NOMO-1 treated with DMSO at 0.1 percent for 48 hours (cell line): ENCODE results near the gene PNKP.

Experiments
- DNase-seq: peaks from one replicate; lab custom pipeline; 2025; ENCODE audit not compliant: unreplicated experiment; lab: John Stamatoyannopoulos, UW

Gene PNKP

DNA sequence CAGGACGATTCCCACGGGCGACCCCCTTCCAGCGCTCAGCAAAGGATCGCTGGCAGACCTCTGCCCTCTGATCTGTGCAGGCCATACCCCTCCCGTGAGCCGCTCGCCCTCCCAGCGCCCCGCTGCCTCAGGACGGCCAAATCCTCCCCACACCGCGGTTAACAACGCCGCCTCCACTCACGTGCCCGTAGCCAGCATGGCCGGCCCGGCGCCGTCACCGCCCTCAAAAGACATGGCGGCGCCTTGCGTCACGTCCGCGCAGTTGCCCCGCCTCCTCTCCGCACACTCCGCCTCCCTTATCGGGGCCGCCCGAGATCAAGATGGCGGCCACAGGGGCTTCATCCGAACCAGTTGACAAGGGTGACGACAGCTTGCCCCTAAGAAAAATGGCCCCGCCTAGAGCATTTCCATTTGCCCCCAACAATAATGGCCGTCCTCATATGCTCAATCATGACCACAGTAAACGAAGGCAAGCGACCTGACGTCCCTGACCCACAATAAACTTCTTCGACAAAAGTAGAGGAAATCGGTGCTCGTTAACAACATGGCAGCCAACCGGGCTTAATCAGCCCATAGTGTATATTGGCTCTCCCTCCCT, 9.1 kb upstream of the PNKP start:
- peak; percentile 98 for DNase-seq

- DNase-seq = no peak
Observed at GRCh38 chr19:49875857-49876421, 8.6 kb upstream of the PNKP start.

DNA sequence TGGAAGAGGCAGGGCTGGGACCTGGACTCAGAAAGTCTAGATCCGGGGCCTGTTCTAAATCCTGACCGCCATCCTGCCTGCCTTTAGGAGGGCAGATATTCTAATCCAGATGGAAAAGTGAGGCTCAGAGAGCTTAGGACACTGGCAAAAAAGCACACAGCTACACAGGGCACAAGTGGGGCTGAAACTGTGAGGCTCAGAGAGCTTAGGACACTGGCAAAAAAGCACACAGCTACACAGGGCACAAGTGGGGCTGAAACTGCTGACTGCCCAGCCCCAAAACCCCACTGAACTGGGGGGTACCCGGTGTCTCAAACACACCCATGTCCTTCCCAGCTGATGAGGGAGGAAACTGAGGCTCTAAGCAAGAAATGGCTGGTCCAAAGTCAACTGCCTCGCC, 7.8 kb upstream of the PNKP start:
- DNase-seq = no peak

- DNase-seq = no peak
Observed at GRCh38 chr19:49874503-49875157, 7.3 kb upstream of the PNKP start.

GRCh38 chr19:49873834-49874233, 6.5 kb upstream of the PNKP start:
- DNase-seq = no peak

DNA sequence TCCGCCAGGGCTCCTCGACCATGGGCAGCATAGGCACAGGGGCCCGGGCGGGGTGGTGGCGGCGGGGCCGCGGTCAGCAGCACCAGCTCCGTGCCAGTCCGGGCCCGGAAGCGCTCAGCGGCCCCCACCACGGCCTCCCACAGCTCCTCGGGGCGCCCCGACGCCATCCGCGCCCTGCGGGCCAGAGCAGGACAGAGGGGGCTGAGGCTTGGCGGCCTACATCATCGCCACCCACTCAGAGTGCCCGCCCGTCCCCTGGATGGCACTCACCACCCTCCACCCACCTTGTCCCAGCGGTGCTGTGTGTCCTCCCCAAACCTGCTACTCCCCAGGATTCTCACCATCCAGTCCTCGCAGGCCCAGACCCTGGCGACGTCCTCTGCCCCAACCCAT, 5.7 kb upstream of the PNKP start:
- no peak for DNase-seq

- no peak for DNase-seq
Observed at GRCh38 chr19:49872245-49873128, 5.1 kb upstream of the PNKP start.

GRCh38 chr19:49871349-49871985, 4.1 kb upstream of the PNKP start:
- DNase-seq = no peak

DNA sequence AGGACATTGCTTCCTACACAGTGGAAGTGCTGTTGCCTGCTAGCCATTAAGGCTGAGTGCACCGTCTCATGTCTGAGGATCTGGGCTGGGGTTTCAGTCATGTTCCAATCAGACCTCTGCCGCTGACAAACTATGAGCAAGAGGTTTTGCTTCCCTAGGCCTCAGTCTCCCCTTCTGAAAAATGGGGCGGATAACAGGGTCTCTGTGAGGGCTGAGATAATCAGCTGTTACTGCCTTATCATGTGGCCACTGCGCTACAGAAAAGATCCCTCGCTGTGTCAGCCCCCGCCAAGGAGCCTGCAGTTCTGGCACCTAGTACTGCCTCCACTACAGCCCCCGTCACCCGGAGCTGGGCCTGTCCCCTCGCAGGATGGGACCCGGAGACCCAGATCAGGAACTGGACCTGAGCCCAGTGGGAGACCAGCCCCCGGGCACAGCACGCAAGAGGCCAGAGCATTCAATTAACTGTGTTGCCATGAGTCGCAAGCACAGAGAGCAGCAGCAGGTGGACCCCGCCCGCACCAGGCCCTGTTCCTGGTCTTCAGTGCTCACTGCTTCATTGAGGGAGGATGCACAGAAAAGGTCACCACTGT, 3.0 kb upstream of the PNKP start:
- DNase-seq = no peak

DNA sequence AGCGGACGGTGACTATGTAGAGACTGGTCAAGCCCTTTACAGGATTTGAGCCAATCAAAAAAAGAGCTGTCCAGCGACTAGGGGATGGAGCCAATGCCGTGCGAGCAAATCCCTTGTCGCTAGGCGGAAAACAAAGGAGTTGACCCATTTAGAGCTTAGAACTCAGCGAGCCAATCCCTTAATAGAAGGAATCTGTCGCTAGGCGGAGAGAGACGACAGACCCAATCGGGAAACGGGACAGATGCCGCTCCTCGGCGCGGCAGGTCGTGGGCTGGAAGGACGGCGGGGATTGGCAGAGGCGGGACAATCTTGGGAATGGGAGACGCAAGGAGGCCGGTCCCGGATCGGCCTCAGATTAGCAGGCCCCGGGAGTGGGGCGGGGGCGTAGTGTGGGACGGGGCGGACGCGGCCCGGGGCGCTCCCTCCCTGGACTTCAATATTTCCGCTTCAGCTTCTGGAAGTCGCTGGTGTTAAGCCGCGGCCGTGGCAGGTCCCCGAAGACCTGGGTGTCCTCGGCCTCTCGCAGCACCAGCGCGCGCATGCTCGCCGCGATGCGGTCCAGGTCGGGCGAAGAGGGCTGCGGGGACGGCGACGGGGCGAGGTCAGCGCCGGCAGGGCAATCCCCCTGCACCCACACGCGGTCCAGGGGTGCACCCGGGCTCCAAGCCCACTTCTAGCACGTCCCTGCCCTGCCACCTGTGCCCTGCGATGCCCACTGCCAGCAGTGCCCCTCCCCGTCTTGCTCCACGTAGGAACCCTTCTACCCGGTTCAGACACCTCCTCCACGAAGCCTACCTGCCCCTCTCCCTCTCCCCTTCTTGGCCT, 2.3 kb upstream of the PNKP start:
- peak; percentile 100 for DNase-seq

GRCh38 chr19:49869009-49869483, 1.7 kb upstream of the PNKP start:
- DNase-seq = no peak

DNA sequence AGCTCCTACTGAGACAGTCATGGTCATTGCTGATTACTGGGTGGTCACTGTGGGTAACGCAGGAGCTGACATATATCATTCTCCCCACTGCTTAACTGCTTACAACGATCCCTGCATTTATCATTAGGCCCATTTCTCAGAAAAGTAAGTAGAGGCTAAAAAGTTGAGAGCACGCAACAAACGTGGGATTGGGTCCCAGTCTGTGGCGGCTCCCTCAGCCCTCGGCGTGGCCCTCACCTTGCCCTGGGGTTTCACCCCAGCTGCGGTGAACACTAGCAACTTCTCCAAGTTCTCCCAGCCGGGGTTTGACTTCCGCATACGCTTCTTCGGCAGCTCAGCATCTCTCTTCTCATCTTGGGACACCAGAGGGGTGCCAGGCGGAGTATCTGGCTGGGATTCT, 2.5 kb downstream of the PNKP start:
- peak; percentile 39 for DNase-seq

DNA sequence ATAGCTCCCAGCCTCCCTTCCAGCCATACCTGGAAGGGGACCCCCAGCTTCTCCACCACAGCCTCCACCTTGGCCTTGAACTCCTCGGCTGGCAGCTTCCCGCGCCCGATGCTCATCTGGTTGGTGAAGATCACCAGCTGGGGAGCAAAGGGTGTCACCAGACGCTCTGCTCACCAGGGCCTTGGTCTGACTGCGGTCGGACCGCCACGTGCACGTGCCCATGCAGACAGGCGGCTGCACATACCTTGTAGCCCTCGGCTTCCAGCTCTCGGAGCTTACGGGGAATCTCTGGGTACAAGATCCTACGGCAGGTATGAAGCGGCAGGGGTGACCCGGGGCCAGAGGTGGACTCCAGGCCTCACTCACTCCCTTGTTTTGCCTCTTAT, 3.4 kb downstream of the PNKP start:
- no peak for DNase-seq

DNA sequence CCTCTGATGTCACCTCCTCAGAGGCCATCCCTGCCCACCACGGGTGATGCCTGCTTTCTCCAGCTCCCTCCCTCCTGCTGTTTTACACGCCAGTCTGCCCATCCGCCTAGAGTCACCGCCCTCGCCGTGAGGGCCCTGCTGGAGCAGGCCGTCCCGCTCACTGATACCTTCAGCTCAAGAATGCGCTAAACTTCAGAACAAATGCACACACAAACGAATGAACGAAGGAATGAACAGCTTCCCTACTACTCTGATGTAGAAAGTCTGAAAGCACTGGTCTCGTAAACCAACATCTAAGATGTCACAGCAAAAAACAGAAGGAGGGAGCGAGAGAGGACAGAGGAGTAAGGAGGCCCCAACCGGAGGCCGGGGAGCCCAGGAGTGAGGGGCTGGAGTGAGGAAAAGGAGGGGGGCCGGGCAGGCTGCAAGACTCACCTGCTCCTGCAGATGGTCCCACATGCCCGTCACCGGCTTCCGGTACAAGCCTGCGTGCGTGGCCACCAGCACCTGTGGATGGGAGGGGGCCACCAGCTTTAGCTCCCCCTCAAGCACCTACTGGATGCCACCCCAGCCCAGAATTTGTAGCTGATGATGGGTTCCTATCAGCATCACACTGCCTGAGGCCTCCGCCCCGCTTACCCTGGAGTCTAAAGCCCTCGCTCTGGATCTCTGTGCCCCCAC, 4.0 kb downstream of the PNKP start:
- no peak for DNase-seq

DNA sequence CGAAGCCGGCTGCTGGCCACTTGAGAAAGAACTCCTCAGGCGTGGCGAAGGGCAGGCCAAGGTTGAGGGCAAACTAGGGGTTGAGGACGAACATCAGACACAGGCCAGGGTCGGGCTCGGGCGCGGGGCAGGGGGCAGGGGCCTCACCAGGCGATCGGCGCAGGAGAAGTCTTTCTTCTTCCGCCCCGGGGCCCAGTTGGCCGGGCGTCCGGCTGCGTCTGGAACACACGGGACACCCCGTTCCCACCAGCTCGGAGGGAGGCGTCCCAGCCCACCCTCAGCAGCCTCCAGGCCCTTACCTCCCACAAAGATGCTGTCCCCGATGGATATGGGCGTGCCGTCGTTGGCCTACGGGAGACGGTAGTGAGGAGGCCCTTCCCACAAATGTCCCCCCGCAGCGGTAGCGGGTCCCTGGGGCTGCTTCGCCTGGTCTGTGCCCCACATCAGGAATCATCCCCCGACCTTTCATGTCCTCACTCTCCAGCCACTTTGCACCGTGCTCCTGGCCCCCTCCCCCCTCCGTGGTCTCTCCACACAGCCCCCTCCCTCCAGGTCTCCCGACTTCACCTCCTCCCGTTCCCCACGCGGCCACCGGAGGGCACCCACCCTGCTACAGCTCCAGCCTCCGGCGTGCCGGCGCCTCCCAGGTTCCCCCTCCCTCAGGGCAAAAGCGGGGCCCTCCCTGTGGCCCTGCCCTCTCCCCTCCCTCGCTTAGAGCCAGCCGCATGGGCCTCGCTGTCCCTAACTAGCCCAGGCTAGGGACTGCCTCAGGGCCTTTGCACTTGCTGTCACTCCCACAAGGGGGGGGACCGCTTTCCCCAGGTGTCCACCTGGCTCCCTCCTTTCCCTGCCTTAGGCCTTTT, 4.8 kb downstream of the PNKP start:
- no peak for DNase-seq

DNA sequence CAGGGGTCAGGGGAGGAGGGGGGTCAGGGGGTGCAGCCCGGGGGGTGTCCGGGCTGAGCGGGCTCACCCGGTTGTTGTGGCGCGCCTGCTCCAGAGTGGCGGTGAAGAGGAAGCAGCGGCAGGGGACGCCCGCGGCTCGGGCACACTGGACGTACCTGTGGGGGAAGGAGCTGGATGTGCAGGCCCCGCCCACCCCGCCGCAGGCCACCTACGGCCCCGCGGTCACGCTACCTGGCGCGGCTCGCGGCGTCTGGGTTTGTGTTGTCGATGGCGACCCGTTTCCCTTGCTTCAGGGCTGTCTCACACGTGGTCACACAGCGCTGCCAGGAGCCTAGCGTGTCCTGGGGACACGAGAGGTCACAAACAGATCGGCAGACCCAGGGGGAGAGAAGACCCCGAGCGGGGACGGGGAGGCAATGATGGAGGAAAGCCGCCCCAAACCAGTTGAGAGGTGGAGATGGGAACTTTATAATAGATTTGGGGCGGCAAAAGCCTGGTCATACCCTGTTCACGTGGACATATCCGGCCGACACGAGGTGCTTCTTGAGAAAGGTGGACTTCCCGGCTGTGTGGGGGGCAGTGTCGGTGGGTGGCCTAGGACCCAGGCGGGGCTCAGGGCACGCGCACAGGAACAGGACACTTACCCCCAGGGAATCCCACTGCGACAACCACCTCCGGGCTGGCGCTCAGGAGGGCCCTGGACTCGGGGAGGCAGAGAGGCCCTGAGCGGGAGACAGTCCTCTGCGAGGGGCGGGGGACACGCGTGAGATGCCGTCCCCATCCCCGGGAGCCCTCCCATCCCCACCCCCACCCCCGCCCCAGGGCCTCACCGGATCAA, 5.6 kb downstream of the PNKP start:
- DNase-seq = no peak

DNA sequence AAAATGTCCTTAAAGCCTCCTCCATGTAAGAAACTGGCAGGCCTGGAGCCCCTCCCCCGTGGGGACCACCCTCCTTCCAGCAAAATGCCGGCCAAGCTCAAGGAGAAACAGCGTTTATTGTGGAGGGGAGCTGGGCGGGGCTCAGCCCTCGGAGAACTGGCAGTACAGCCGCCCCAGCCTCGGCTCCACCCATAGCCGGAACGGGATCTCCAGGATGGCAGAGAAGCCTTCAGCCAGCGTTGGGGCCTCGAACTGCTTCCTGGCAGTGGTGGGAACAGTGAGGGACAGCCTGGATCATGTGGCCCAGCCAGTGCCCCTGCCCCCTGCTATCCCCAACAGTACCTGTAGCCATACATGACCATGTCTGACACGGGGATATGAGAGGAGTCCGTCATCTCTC, 6.3 kb downstream of the PNKP start:
- DNase-seq = no peak
